HepG2 (cell line): ENCODE measurements around the gene SLC9C2. TPM values are rescaled to one million over a fixed set of nuclear protein-coding genes. Genes with fewer than 3 reads are reported as not detected.
"Not testable (repeated sequence)": the region's sequence is repeated elsewhere in the genome, so short reads cannot be mapped to it uniquely, and the experiment has no call there.

Experiments
- BRD4 ChIP-seq: sonication (generic); formaldehyde crosslinking; IDR thresholded peaks from 2 replicates; pipeline ENCODE4 v1.4.0; 2020; ENCODE audit warnings: missing genetic modification reagents
- ELF3 ChIP-seq: IDR thresholded peaks from 2 replicates; pipeline ENCODE4 v1.6.1; 2016; ENCODE audit warnings: missing genetic modification reagents, missing compliant biosample characterization
- FOXP4 ChIP-seq: sonication (generic); formaldehyde crosslinking; IDR thresholded peaks from 2 replicates; pipeline ENCODE4 v1.4.0; 2020; ENCODE audit warnings: missing genetic modification reagents
- GATAD2A ChIP-seq: IDR thresholded peaks from 2 replicates; pipeline ENCODE4 v1.6.1; 2016
- HNF1B ChIP-seq: sonication (generic); formaldehyde crosslinking; IDR thresholded peaks from 2 replicates; pipeline ENCODE4 v1.5.1; 2020; ENCODE audit warnings: mild to moderate bottlenecking, moderate library complexity, missing genetic modification reagents
- HOXA5 ChIP-seq: sonication (generic); formaldehyde crosslinking; IDR thresholded peaks from 2 replicates; pipeline ENCODE4 v1.4.0; 2020; ENCODE audit warnings: missing genetic modification reagents
- IRF9 ChIP-seq: sonication (generic); formaldehyde crosslinking; IDR thresholded peaks from 2 replicates; pipeline ENCODE4 v1.8.0; 2022; ENCODE audit warnings: missing genetic modification reagents, mild to moderate bottlenecking, borderline replicate concordance
- KDM5B ChIP-seq: sonication (generic); formaldehyde crosslinking; IDR thresholded peaks from 2 replicates; pipeline ENCODE4 v1.4.0; 2020; ENCODE audit warnings: missing genetic modification reagents, mild to moderate bottlenecking, borderline replicate concordance
- MAZ ChIP-seq, 2 experiments: sonication (generic) in 1 of 2; formaldehyde crosslinking in 1 of 2; IDR thresholded peaks; 2 replicates each; pipeline versions ENCODE4 v1.5.0 to v1.6.1; 2012 to 2020; ENCODE audit warnings: low read depth in 2 of 2, mild to moderate bottlenecking in 2 of 2, borderline replicate concordance in 1 of 2, improper control_type of control experiment in 1 of 2, low read length in 1 of 2, missing genetic modification reagents in 1 of 2, moderate library complexity in 1 of 2
- TAF1 ChIP-seq: sonication (generic); formaldehyde crosslinking; IDR thresholded peaks from 2 replicates; pipeline ENCODE4 v1.4.0; 2020; ENCODE audit warnings: missing genetic modification reagents
- TCF12 ChIP-seq, 2 experiments: fragments of 450-650 bp in 1 of 2; sonication (generic) in 1 of 2; formaldehyde crosslinking in 1 of 2; IDR thresholded peaks; 2 replicates each; pipeline versions ENCODE4 v1.6.1 to v1.8.0; 2017 to 2022; ENCODE audit warnings: antibody characterized with exemption in 1 of 2, mild to moderate bottlenecking in 1 of 2, missing genetic modification reagents in 1 of 2, moderate library complexity in 1 of 2
- THAP9 ChIP-seq: sonication (generic); formaldehyde crosslinking; IDR thresholded peaks from 2 replicates; pipeline ENCODE4; 2020; ENCODE audit warnings: missing genetic modification reagents, mild to moderate bottlenecking, borderline replicate concordance
- ZBTB38 ChIP-seq: sonication (generic); formaldehyde crosslinking; IDR thresholded peaks from 2 replicates; pipeline ENCODE4 v1.5.1; 2020; ENCODE audit warnings: mild to moderate bottlenecking, missing genetic modification reagents
- ZNF547 ChIP-seq: sonication (generic); formaldehyde crosslinking; IDR thresholded peaks from 2 replicates; pipeline ENCODE4 v1.5.1; 2020; ENCODE audit warnings: mild to moderate bottlenecking, missing genetic modification reagents
- polyA plus RNA-seq, 8 experiments: library from polyadenylated mRNA; depleted of rRNA in 3 of 8; stranded (reverse) in 7 of 8; unstranded in 1 of 8; fragments of >200 nt; fragmentation: Illumina TruSeq in 4 of 8; extraction: Trizol in 4 of 8; gene quantifications; 2 replicates each; pipeline versions ENCODE4 v1.2.1 to v1.2.3, GENCODE V29; 2011 to 2016; ENCODE audit warnings: low read depth in 4 of 8, missing spikeins in 1 of 8, mixed read lengths in 1 of 8; ENCODE audit not compliant: insufficient read depth in 1 of 8
- total RNA-seq, 5 experiments: library from RNA; depleted of rRNA; stranded (reverse); fragments of >200 nt; fragmentation: Illumina TruSeq; extraction: Trizol; gene quantifications; 2 replicates each; pipeline ENCODE4 v1.2.3, GENCODE V29; 2016; ENCODE audit warnings: low read depth in 1 of 5
- TF ChIP-seq, protein P1 (sequence below): sonication (generic); formaldehyde crosslinking; conservative IDR thresholded peaks from 2 replicates; pipeline ENCODE4 v1.4.0; 2020; ENCODE audit warnings: mild to moderate bottlenecking, missing genetic modification reagents, moderate library complexity

Gene SLC9C2
- total and polyA plus RNA-seq, 2 of the 13 experiments (the other 11 are each of a cell fraction or from before 2014, with no cell fraction given), result 0.03 TPM; not detected in 1

GRCh38 chr1:173474780-173475421 lies 128.0 kb downstream of the SLC9C2 start (continued):
- TF ChIP-seq HNF1B, result peak; percentile 27; the same call in 1 of the 2 replicates
- TF ChIP-seq KDM5B (CRISPR knock-in tag), result peak; percentile 52; the same call in 1 of the 2 replicates
- peak; percentile 38; the same call in 1 of the 2 replicates for TF ChIP-seq ELF3 (CRISPR knock-in tag)
- peak; percentile 58; the same call in 1 of the 2 replicates for TF ChIP-seq THAP9 (CRISPR knock-in tag)
- 0 out of 2 replicates have a peak, but pooled peaks have one; percentile 36 for TF ChIP-seq IRF9 (CRISPR knock-in tag)
- TF ChIP-seq, protein P1, sequence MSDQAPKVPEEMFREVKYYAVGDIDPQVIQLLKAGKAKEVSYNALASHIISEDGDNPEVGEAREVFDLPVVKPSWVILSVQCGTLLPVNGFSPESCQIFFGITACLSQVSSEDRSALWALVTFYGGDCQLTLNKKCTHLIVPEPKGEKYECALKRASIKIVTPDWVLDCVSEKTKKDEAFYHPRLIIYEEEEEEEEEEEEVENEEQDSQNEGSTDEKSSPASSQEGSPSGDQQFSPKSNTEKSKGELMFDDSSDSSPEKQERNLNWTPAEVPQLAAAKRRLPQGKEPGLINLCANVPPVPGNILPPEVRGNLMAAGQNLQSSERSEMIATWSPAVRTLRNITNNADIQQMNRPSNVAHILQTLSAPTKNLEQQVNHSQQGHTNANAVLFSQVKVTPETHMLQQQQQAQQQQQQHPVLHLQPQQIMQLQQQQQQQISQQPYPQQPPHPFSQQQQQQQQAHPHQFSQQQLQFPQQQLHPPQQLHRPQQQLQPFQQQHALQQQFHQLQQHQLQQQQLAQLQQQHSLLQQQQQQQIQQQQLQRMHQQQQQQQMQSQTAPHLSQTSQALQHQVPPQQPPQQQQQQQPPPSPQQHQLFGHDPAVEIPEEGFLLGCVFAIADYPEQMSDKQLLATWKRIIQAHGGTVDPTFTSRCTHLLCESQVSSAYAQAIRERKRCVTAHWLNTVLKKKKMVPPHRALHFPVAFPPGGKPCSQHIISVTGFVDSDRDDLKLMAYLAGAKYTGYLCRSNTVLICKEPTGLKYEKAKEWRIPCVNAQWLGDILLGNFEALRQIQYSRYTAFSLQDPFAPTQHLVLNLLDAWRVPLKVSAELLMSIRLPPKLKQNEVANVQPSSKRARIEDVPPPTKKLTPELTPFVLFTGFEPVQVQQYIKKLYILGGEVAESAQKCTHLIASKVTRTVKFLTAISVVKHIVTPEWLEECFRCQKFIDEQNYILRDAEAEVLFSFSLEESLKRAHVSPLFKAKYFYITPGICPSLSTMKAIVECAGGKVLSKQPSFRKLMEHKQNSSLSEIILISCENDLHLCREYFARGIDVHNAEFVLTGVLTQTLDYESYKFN (CRISPR knock-in tag), result peak; percentile 60
- peak; percentile 9; the same call in 1 of the 2 replicates for TF ChIP-seq BRD4 (CRISPR knock-in tag)
- TF ChIP-seq FOXP4 (CRISPR knock-in tag), result peak; percentile 68
- TF ChIP-seq ZNF547, result peak; percentile 51; the same call in 1 of the 2 replicates
- 0 out of 2 replicates have a peak, but pooled peaks have one; percentile 29 for TF ChIP-seq ZBTB38
- 0 out of 2 replicates have a peak, but pooled peaks have one; percentile 11 for TF ChIP-seq HOXA5 (CRISPR knock-in tag)
- TF ChIP-seq TCF12 (IDR thresholded peaks at IDR 0.05); MAZ (IDR thresholded peaks at IDR 0.05; ENCODE audit: borderline replicate concordance, low read depth, low read length): not testable (repeated sequence)
- TF ChIP-seq TCF12 (CRISPR knock-in tag; IDR thresholded peaks at IDR 0.05), result peak; percentile 82; the same call in 1 of the 2 replicates
- peak; percentile 32; the same call in 1 of the 2 replicates for TF ChIP-seq GATAD2A (CRISPR knock-in tag)
- peak; percentile 55; the same call in 1 of the 2 replicates for TF ChIP-seq MAZ (CRISPR knock-in tag; IDR thresholded peaks at IDR 0.05; ENCODE audit: low read depth)
- TF ChIP-seq TAF1 (CRISPR knock-in tag), result 0 out of 2 replicates have a peak, but pooled peaks have one; percentile 8
